HEK293 (cell line): Measurements from ENCODE around the gene CAPN15.

Source experiments
- CTCF ChIA-PET: fragments of 350-600 bp; formaldehyde crosslinking; extraction: SDS; loops from one replicate; lab custom pipeline; 2021; ENCODE audit warnings: antibody characterized with exemption; lab: Yijun Ruan, JAX
- POLR2A ChIA-PET: fragments of 300-600 bp; formaldehyde crosslinking; extraction: SDS; loops from one replicate; lab custom pipeline; 2020; ENCODE audit warnings: antibody characterized with exemption, inconsistent platforms; lab: Yijun Ruan, JAX
- H3K27ac ChIP-seq: fragments of 200-500 bp; sonication (Bioruptor generic); 2 replicates; pipeline ENCODE4 v1.5.1; 2014; ENCODE audit warnings: low read depth, low read length, control low read depth, inconsistent platforms; ENCODE audit errors: extremely low read depth
- H3K36me3 ChIP-seq, 2 experiments: fragments of 200-500 bp in 1 of 2; sonication (Bioruptor generic) in 1 of 2; 1 replicate in 1 of 2; 2 replicates in 1 of 2; pipeline ENCODE4 v1.5.1; 2014 to 2017; ENCODE audit warnings: inconsistent platforms in 2 of 2, low read length in 2 of 2; ENCODE audit not compliant: control insufficient read depth in 2 of 2, insufficient read depth in 1 of 2
- H3K4me1 ChIP-seq: fragments of 200-500 bp; sonication (Bioruptor generic); 2 replicates; pipeline ENCODE4 v1.5.1; 2014; ENCODE audit warnings: mild to moderate bottlenecking, low read length, inconsistent platforms; ENCODE audit not compliant: control insufficient read depth, insufficient read depth
- H3K4me3 ChIP-seq: 2 replicates; pipeline ENCODE4 v1.5.1; 2011; ENCODE audit warnings: low read depth, mild to moderate bottlenecking, control low read depth, low read length, moderate library complexity
- H3K9me3 ChIP-seq: fragments of 200-500 bp; sonication (Bioruptor generic); 2 replicates; pipeline ENCODE4 v1.5.1; 2014; ENCODE audit warnings: low read depth, low read length, inconsistent platforms; ENCODE audit not compliant: control insufficient read depth, insufficient read depth
- CTCF ChIP-seq: fragments of 450-650 bp; formaldehyde crosslinking; IDR thresholded peaks from 2 replicates; pipeline ENCODE4 v1.5.1; 2016; ENCODE audit warnings: missing biosample characterization, missing genetic modification characterization
- GLIS1 ChIP-seq: fragments of 450-650 bp; formaldehyde crosslinking; IDR thresholded peaks from 2 replicates; pipeline ENCODE4 v1.5.1; 2016; ENCODE audit warnings: missing biosample characterization, missing genetic modification characterization
- HOXD13 ChIP-seq: sonication (generic); formaldehyde crosslinking; IDR thresholded peaks from 2 replicates; pipeline ENCODE4 v1.8.0; 2022; ENCODE audit warnings: missing genetic modification reagents, borderline replicate concordance
- KLF10 ChIP-seq: fragments of 450-650 bp; IDR thresholded peaks from 2 replicates; pipeline ENCODE4 v1.5.1; 2018; ENCODE audit warnings: missing biosample characterization, mild to moderate bottlenecking, missing genetic modification characterization
- KLF7 ChIP-seq: fragments of 450-650 bp; formaldehyde crosslinking; IDR thresholded peaks from 2 replicates; pipeline ENCODE4 v1.5.1; 2016; ENCODE audit warnings: missing biosample characterization, missing genetic modification characterization, borderline replicate concordance
- OSR2 ChIP-seq: fragments of 450-650 bp; formaldehyde crosslinking; IDR thresholded peaks from 2 replicates; pipeline ENCODE4 v1.5.1; 2016; ENCODE audit warnings: missing biosample characterization, missing genetic modification characterization
- RBAK ChIP-seq: fragments of 450-650 bp; formaldehyde crosslinking; IDR thresholded peaks from 2 replicates; pipeline ENCODE4 v1.5.1; 2016; ENCODE audit warnings: missing biosample characterization, missing genetic modification characterization
- TCF7L2 ChIP-seq: IDR thresholded peaks from 2 replicates; pipeline ENCODE4 v1.6.1; 2011; ENCODE audit warnings: low read depth, mild to moderate bottlenecking, inconsistent platforms, low read length, moderate library complexity, borderline replicate concordance
- ZBTB48 ChIP-seq: fragments of 450-650 bp; formaldehyde crosslinking; IDR thresholded peaks from 2 replicates; pipeline ENCODE4 v1.5.1; 2016; ENCODE audit warnings: missing biosample characterization, missing genetic modification characterization
- ZIC2 ChIP-seq: fragments of 450-650 bp; formaldehyde crosslinking; IDR thresholded peaks from 2 replicates; pipeline ENCODE4 v1.5.1; 2016; ENCODE audit warnings: missing biosample characterization, missing genetic modification characterization
- ZNF169 ChIP-seq: fragments of 450-650 bp; formaldehyde crosslinking; IDR thresholded peaks from 2 replicates; pipeline ENCODE4 v1.5.1; 2016; ENCODE audit warnings: missing biosample characterization, missing genetic modification characterization
- ZNF223 ChIP-seq: fragments of 450-650 bp; formaldehyde crosslinking; IDR thresholded peaks from 2 replicates; pipeline ENCODE4 v1.5.1; 2016; ENCODE audit warnings: missing biosample characterization, missing genetic modification characterization
- ZNF280D ChIP-seq: fragments of 450-650 bp; formaldehyde crosslinking; IDR thresholded peaks from 2 replicates; pipeline ENCODE4 v1.5.1; 2016; ENCODE audit warnings: missing biosample characterization, missing genetic modification characterization
- ZNF398 ChIP-seq: fragments of 450-650 bp; formaldehyde crosslinking; IDR thresholded peaks from 2 replicates; pipeline ENCODE4 v1.5.1; 2017; ENCODE audit warnings: missing biosample characterization, missing genetic modification characterization
- ZNF548 ChIP-seq: fragments of 450-650 bp; formaldehyde crosslinking; IDR thresholded peaks from 2 replicates; pipeline ENCODE4 v1.5.1; 2016; ENCODE audit warnings: missing biosample characterization, missing genetic modification characterization
- ZNF600 ChIP-seq: fragments of 450-650 bp; formaldehyde crosslinking; IDR thresholded peaks from 2 replicates; pipeline ENCODE4 v1.5.1; 2016; ENCODE audit warnings: missing biosample characterization, missing genetic modification characterization
- ZNF664 ChIP-seq: fragments of 450-650 bp; formaldehyde crosslinking; IDR thresholded peaks from 2 replicates; pipeline ENCODE4 v1.5.1; 2016; ENCODE audit warnings: missing biosample characterization, missing genetic modification characterization
- ZNF707 ChIP-seq: fragments of 450-650 bp; formaldehyde crosslinking; IDR thresholded peaks from 2 replicates; pipeline ENCODE4 v1.5.1; 2016; ENCODE audit warnings: missing biosample characterization, missing genetic modification characterization
- ZNF768 ChIP-seq: fragments of 450-650 bp; formaldehyde crosslinking; IDR thresholded peaks from 2 replicates; pipeline ENCODE4 v1.5.1; 2018; ENCODE audit warnings: missing biosample characterization, mild to moderate bottlenecking, missing genetic modification characterization

The CAPN15 gene

GRCh38 chr16:554640-555365 is 27.3 kb downstream of the CAPN15 start:
- POLR2A ChIA-PET = interaction anchor here (0.9 to 1.2 kb wide), 2 partner anchors 12 to 16 kb away, joined by 3 to 4 read pairs; partner anchors contain the start of gene NHLRC4
- no peaks in the 10 kb centered on the region for H3K9me3 ChIP-seq
- CTCF ChIA-PET = interaction anchor here (0.6 kb wide), 1 partner anchor 136 kb away, joined by 3 read pairs; no protein-coding TSS in a partner anchor
- H3K36me3 ChIP-seq = peaks cover 0 to 19% of the 10 kb centered on the region in 2 experiments; a peak in 1 of 3 replicates
- H3K27ac ChIP-seq = no peak overlapping the region
- H3K4me3 ChIP-seq = no peak overlapping the region
- TF ChIP-seq KLF7 (tag by site-specific recombination) = no peak
- no peak for TF ChIP-seq KLF10 (tag by site-specific recombination)
- TF ChIP-seq ZNF169 = no peak
- TF ChIP-seq ZNF664 (tag by site-specific recombination) = no peak
- no peak for TF ChIP-seq GLIS1 (tag by site-specific recombination)
- TF ChIP-seq OSR2 (tag by site-specific recombination) = no peak
- TF ChIP-seq ZNF223 (tag by site-specific recombination) = no peak
- no peak for TF ChIP-seq TCF7L2
- TF ChIP-seq HOXD13 (CRISPR knock-in tag) = no peak
- no peak for TF ChIP-seq ZNF398 (tag by site-specific recombination)
- no peak for TF ChIP-seq ZNF707 (tag by site-specific recombination)
- TF ChIP-seq RBAK (tag by site-specific recombination) = no peak
- no peak for TF ChIP-seq ZNF768 (tag by site-specific recombination)
- no peak for TF ChIP-seq ZNF280D (tag by site-specific recombination)
- TF ChIP-seq ZNF600 = no peak
- no peak for TF ChIP-seq ZIC2 (tag by site-specific recombination)
- TF ChIP-seq ZNF548 (tag by site-specific recombination) = no peak
- no peak for TF ChIP-seq CTCF (tag by site-specific recombination)
- no peak for TF ChIP-seq ZBTB48 (tag by site-specific recombination)
- H3K4me1 ChIP-seq = no peaks in the 10 kb centered on the region; the same call in 1 of the 2 replicates
